Dermis microvascular lymphatic vessel endothelial cell (primary cell): Measurements from ENCODE around the gene PROSER3. TPM values are rescaled to one million over a fixed set of nuclear protein-coding genes. Genes with fewer than 3 reads are reported as not detected.

Experiments
- DNase-seq, 2 donors: peaks; one replicate each; pipeline versions ENCODE4 v3.0.0 to v3.0.0-alpha.2; 2010; ENCODE audit warnings: low read depth in 2 of 2
- total RNA-seq: library from RNA; depleted of rRNA; stranded (reverse); fragments of >200 nt; gene quantifications from 2 replicates; pipeline ENCODE4 v1.2.1, GENCODE V29; 2014

PROSER3 gene
- total RNA-seq, 1 donor from 2014 or later, result 1.4 TPM

DNA sequence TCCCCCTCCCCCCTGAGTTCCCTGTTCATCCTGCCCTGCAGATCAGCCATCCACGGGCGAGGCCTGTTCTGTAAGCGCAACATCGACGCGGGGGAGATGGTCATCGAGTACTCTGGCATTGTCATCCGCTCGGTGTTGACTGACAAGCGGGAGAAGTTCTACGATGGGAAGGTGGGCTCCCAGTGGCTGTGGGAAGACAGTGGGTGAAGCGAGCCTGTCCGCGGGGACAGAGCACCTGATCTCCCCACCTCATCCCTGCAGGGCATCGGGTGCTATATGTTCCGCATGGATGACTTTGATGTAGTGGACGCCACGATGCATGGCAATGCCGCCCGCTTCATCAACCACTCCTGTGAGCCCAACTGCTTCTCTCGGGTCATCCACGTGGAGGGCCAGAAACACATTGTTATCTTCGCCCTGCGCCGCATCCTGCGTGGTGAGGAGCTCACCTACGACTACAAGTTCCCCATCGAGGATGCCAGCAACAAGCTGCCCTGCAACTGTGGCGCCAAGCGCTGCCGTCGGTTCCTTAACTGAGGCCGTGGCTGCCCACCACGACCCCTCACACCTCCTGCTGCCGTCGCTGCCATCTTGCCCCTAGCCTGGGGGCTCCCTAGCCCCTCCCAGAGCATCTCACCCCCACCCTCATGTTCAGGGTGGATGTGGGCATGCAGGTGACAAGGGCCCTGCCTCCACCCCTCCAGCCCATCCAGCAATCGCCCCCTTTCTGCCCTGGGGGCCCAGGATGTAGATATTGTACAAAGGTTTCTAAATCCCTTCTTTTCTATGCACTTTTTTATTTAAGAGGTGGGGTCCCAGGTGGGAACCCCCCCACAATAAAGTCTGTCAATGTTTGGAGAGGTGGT is 19.7 kb upstream of the PROSER3 start:
- no peak for DNase-seq

DNA sequence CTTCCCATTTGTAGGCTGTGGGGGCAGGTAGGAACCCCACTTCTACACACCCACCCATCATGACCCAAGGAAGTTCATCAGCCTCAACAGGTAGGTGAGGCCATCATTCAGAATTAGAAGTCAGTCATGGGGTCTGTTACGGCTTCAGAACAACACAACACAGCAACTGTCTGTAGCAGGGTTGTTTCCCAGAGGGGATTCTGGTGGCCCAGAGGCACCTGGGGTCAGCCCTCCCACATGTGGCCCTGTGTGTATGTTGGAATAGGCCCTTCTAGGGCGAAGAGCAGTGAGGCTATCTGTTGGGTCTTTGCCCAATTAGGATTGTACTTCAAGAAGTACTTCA is 19.1 kb upstream of the PROSER3 start:
- DNase-seq, result no peak

DNA sequence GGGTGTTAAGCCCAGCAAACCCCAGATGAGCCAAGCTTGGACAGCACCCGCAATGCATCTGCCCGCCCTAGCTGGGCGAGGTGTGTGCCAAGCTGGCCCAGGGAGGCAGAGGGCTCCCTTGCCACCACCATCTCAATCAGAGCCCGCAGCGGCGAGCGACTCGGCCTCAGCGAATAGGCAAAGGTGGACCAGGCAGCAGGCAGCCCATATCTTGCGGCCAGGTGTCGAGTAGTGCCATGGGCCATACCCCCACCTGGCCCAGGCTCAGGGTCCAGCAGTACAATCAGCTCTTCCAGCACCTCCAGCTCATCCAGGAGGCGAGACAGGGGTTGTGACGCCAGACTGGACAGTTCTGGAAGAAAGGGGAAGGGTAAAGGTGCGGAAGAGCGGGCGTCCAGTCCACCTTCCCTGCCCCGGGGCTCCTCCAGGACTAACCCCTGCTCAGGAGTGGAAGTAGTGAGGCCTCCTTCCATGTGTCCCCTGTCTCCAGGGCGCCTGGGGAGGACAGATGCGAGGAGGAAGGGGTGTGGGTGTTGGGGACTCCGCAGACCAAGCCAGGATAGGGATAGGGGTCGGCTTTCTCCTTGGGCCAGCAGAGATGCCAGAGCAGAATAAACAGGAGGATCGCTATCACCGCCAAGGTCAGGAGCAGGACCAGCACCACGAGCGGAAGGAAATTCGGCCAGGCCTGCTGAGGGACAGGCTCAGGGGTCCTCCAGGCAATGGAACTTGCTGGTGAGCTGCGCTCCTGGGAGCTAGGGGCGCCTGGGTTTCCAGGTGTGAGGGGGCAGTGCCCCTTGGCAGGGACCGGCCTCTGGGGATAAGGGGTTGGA is 18.5 kb upstream of the PROSER3 start:
- no peak for DNase-seq

DNA sequence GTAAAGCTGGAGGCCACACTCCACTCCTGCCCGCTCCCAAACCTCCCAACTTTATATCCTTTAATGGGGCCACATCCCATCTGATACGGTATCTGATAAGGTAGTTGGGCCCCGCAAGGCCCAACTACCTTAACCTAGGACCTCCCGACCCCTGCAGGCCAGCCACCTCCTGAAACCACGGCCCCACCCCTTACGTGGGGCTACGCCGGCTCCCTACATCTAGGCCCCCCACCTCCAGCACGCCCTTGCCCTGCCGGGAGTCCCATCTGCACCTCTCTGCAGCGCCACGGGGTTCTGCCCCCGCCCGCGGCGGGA is 17.9 kb upstream of the PROSER3 start:
- no peak for DNase-seq

DNA sequence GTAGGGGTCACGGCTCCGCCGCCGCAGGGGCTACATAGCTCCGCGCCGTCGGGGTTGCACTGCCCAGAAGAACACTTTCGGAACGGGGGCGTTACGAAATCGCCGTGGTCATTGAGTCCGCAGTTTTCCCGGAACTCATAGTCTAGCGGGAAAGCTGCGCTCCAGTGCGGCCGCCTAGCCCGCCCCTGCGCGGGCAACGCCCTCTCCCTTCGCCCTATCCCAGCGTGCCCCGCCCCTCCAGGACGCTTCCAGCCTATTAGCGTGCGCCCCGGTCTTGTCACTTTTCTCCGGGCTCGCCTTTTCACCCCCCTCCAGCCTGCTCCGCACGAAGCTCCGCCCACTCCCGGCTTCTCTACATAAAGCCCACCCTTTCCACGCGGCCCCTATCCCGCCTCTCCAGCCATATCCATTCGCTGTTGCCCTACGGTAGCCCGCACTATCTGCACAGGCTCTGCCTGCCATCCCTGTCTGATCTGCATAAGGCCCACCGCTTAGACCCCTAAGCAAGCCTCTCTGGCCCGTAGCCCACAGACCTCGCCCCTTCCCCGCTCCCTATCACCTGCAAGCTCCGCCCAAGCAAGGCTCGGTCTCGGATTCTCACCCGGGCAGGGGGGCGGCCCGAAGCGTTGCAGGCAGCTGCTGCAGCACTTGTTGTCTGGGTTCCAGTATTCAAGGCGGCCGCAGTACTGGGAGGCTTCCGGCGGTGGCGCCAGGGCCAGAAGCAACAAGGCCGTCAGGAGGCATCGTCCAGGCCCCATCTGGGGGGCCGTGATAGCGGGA is 17.4 kb upstream of the PROSER3 start:
- peak; percentile 92 to 97 for DNase-seq

DNA sequence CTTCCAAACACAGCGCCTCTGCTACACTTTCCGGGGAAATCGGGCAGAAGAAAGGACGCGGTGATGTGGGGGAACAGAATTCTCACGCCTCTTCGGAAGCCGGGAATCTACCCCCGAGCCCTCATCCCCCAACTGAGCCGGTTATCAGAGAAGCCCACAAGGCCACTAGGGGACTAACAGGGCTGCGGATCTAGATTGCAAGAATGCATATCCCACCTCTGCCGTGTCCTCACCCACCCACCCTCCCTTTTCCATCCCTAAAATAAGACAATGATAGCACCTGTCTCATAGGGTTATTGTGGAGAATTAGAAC is 16.8 kb upstream of the PROSER3 start:
- no peak for DNase-seq

DNA sequence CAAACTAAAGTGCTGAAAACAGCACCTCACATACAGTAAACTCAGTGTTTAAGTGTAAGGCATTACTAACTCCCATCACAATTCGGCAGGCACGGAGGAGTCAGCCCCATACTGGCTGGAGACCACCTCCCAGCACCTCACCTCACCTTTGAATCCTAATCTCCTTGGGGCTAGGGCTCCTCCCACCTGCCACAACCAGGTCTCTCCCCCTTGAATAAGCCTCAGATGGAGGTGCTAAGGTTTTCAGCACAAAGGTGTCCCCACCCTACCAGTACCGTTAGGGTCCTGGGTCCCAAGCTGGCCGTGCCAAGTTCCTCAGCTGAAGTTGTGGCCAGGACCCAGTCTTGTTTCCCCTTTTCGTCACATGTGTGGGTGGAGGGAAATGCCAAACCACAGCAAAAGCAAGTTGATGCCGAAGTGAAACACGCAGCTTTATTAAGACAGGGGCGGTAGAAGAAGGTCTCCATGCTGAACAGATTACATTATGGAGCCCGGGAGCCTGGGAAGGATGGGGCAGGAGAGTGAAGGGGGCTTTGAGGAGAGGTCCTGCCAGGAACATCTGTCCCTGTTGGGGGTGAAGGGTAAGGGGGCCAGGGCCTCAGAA is 15.8 kb upstream of the PROSER3 start, which contains the start of gene IGFLR1:
Gene IGFLR1 (minus strand): TSS at position 332 of the 604 bp plus-strand sequence. CDS start 1,272 bp downstream, outside the sequence.
- DNase-seq, result no peak

DNA sequence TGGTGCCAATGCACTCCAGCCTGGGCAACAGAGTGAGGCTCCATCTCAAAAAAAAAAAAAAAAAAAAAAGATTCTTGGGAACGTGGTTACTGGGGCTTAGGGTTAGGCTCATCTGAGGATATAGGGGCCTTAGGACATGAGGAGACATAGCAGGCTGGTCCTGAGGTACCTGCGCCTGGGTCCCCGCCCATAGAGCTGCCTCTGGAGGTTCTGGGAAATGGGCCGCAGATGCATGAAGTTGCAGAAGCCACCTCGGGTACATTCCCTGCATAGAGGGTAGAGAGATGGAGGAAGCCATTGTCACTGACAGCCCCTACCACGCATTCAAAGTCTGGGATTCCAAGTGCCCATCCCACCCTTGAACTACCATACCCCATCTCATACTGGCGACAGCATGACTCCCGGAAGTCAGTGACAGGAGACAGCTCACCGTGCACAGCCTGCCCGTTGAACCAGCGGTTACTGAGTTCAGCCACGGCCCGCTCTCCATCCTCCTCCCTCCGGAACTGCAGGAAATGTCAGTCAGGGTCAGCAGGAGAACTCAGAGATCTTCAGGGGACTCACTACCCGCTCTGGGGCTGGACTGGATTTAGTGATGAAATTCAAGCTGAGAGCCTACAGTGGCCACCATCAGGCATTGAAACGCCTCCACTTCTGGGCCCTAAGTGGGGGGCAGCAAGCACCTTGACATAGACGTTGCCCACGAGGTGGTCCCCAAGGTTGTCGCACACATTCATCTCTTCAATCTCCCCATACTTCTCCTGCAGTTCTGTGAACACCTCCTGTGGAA is 14.1 kb upstream of the PROSER3 start:
- no peak for DNase-seq

DNA sequence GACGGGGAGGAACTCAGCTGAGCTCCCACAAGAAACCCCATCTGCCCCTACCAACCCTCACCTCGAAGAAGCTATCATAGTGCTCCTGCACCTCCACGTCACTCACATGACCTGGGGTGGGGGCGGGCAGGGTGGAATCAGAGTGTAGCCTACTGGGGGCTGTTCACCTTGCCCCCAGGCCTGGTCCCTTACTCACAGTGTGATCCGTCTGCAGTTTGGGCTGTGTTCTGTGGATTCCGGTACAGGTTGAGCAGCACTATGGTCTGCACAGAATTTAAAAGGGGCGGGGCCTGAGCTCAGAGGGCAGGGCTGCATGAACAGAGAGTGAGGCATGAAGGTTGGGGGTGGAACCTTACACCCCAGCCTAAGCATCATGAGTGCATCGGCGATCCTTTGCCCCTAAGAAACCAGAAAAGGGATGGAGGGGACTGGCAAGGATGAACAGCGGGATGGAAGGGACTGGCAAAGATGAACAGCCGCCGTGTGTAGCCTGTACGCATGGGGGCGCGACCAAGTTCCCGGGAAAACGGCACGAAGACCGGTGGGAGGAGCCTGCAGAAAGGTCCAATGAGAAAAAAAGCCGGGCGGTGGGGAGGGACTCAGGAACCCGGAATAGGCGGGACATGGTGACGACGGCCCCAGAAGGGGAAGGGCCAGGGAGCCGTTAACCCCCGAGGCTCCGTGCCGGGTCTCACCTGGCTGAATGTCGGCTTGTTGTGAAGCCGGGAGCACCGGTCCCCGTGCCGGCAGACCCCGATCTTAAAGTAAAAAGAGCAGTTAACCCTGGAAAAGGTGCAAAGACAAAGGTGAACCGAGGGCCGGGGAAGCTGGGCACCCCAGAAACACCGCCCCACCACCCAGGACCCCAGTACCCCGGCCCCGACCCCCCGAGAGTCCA is 13.3 kb upstream of the PROSER3 start:
- peak; percentile 92 to 97 for DNase-seq

DNA sequence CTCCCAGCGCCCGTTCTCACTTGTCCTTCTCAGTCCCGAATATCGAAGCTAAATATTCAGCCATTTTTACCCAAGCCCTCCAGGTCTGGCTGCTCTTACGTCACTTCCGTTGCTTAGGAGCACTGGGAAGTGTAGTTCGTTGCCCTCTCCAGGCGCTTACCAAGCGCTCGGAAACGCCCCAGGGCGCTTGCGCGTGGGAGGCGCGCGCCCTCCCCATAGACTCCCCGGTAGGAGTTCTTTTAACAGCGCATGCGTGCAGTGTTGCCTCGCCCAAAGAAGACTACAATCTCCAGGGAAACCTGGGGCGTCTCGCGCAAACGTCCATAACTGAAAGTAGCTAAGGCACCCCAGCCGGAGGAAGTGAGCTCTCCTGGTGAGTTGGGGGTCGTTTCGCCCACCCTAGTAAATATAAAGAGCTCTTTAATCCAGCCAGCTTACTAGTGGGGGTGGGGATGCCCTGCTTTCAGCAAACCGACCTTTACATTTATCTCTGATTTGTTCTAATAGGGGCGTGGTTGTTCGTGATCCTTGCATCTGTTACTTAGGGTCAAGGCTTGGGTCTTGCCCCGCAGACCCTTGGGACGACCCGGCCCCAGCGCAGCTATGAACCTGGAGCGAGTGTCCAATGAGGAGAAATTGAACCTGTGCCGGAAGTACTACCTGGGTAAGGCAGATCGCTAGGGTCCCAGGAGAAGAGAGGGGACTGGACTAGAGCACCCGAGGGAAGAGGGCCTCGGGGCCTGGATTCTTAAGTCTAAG is 12.5 kb upstream of the PROSER3 start, which contains the start of the genes PSENEN and U2AF1L4:
Gene PSENEN (plus strand): TSS at position 324 of the 759 bp plus-strand sequence. CDS start 280 bp downstream, at position 604.
Gene U2AF1L4 (minus strand): TSS at position 91 of the 759 bp plus-strand sequence. CDS start 27 bp downstream, at position 64.
- peak; percentile 99 to 100 for DNase-seq

DNA sequence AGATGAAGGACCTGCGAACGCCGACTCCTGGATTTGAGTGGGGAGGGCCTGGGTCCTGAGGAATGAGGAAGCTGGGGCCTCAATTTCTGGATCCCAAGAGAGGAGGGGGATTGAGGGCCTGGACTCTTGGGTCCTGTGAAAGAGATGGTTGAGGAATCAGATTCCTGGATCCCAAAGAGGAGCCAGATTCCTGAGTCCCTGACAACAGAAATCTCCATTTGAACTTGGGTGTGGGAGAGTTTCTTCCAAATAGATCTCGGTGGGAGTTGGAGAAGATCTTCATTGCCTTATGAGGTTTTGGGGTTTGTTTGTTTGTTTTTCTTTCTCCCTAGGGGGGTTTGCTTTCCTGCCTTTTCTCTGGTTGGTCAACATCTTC is 11.9 kb upstream of the PROSER3 start:
- no peak for DNase-seq

DNA sequence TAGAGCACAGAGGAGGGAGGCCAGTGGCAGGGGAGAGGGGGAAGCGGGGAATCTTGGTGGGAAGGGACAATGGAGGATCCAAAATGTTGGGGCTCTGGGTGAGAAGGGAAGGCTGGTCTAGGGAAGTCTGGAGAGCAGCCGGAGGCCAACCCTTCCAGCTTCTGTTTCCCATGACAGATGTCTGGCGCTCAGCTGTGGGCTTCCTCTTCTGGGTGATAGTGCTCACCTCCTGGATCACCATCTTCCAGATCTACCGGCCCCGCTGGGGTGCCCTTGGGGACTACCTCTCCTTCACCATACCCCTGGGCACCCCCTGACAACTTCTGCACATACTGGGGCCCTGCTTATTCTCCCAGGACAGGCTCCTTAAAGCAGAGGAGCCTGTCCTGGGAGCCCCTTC is 11.4 kb upstream of the PROSER3 start:
- no peak for DNase-seq

DNA sequence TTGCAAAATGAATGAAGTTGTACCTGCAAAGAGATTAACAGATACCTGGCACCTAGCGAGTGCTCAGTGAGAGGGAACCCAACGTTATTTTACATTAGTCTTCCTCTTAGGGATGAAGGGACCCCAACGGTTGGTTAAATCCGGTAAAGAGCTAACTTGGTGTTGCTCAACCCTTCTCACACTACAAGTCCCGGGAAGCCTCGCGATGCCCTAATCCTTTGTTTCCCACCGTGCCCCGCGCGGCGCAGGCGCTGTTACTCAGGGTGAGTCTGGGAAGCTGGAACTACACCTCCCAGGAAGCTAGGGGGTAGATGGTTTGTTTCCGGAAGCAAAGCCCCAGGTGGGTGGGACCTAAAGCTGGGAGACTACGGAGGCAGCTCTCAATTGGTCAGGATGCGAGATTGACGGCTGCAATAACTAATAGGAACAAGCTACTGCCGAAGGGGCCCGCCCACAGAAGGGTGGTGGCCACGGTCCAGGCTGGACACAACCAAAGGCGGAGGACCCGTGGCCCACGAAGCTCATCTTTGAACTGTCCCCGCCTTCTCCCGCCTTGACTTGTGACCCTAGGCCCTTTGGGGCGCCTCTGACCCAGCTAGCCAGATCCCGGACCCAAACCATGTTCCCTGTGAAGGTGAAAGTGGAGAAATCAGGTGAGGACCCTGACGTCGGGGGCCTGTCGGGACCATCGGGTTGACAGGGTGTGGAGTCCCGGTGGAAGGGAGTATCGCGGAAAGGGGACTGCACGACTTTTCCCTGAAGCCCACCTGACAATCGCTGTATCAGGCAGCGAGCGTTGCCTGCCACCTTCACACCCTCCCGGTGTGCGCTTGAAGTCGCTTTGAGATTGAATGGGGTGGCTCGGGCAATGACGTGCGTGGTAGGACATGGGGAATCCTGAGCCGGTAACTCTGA is 9.6 kb upstream of the PROSER3 start, which contains the start of gene LIN37:
Gene LIN37 (plus strand): TSS at position 471 of the 915 bp plus-strand sequence. CDS start 149 bp downstream, at position 620.
- DNase-seq, result peak; percentile 99

DNA sequence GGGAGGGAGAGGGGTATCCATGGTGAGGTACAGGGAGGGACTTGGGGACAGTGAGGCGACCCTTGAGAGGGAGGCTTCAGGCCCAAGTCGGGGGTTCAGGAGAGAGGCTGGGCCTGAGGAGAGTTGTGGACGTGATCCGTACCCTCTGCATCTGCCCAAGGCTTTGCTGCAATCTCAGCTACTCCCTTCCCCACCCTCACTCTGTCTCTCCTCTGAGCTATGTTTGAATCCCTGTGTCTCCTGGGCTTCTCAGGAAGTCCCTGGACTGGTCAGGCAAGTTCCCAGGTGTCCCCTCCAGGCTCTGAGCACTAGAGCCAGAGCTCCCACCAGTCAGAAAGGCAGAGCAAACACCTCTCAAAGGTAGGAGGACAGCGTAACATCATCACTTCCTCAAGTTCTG is 7.8 kb upstream of the PROSER3 start:
- no peak for DNase-seq

DNA sequence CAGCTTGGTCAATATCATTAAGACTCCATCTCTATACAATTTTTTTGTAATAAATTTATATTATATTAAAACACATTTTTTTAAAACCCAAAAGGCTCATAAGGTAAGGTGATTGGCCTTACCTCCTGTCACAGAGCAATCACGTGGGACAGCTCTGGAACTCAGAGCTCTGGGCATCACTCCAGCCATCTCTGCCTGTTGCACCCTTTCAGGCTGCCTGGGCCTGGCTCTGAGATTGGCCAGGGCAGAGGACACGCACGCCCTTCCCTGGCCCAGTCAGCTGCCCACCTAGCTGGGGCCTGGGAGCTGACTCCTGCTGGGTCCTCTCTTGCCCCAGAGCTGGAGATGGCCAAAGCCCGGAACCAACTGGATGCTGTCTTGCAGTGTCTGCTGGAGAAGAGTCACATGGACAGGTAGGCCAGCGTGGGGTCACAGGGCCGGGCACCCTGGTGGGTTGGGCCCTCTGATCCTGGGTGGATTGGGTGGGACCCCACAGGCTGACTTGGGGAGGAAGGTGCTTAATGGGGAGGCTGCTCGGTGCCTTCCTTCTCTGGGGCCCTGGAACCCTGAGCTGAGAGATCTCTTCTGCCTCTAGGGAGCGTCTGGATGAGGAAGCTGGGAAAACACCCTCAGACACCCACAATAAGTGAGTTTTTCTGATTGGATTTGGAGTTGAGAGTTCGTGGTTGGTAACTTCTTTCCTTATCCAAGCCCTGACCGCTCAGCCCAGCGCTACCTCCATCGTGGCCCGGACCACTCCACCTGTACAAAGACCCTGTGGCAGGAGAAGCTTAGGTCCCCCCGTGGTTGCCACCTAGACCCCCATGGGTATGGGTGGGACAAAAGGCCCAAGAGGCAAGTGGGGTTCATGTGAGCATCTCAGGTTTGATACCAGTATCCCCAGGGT is 5.9 kb upstream of the PROSER3 start:
- DNase-seq, result no peak

DNA sequence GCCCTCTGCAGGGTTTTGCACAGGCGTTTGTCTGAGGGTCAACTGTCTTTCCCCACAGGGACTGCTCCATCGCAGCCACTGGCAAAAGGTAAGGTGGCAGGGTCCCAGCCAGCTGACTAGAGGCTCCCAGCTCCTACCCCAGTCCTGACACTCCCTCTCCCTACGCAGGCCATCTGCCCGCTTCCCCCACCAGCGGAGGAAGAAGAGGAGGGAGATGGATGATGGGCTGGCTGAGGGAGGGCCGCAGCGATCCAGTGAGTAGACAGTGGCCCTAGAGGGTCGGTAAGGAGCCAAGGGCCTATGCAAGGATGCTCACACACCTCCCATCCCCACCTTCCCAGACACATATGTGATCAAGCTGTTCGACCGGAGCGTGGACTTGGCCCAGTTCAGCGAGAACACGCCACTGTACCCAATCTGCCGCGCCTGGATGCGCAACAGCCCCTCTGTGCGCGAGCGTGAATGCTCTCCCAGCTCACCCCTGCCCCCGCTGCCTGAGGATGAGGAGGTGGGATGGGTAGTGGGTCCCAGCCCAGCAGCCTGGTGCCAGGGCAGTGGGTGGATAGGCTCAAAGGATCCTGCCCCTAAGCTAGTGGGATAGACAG is 5.1 kb upstream of the PROSER3 start:
- no peak for DNase-seq
